Left hindlimb (tissue), 1 donor: Measurements from ENCODE around the gene SPAG16.

Experiments used
- DNase-seq: peaks from one replicate; pipeline ENCODE4 v3.0.0-alpha.2; 2018

SPAG16 gene

DNA sequence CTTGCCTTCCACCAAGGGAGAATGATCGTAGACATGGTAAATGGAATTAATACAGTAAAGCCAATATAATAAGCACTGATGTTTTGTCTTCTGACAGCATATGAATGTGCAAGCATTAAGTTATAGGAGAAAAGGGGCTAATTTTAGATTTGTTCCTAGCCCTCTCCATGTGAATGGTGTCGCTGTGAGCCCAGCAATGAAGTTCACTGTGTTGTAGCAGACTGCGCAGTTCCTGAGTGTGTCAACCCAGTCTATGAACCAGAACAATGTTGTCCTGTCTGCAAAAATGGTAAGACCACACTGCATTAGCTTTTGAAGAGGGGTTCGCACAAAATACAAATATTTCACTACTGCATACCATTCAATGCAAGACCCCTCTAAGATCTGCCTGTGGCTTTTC lies 1152.2 kb downstream of the SPAG16 start:
- DNase-seq, result no peak

DNA sequence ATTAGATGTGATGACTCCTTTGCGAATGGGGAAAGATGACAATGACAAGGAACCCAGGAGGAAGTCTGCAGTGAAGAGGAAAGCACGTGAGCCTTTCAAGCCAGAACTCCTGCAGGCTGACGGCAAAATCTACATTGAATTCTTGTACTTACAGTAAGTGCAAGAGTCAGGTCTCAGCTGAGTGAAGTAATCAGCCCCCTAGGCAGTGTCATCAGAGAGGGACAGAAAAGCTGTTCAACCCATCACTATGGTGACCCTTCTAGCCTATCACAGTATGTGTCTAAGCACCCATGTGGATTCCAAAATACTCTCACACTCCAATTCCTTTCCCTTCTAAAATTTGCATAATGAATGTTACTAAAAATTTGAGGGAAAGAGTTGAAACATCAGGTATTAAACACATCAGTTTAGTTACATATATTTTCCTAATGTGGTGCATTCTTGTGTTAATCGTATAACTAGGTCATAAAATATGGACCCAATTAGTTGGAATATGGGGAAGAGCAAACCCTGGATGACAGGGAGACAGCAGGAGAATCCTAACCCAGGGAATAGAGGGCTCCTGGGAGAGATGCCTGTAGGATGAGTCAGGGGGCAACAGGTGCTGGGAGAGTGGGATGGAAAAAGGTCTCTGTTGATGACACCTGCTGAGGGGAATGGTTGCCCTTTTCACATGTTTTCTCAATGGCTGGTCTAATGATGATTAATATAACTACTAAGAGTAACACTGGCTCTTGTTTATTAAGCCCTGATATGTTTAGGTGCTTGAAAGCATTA lies 1166.0 kb downstream of the SPAG16 start:
- no peak for DNase-seq

DNA sequence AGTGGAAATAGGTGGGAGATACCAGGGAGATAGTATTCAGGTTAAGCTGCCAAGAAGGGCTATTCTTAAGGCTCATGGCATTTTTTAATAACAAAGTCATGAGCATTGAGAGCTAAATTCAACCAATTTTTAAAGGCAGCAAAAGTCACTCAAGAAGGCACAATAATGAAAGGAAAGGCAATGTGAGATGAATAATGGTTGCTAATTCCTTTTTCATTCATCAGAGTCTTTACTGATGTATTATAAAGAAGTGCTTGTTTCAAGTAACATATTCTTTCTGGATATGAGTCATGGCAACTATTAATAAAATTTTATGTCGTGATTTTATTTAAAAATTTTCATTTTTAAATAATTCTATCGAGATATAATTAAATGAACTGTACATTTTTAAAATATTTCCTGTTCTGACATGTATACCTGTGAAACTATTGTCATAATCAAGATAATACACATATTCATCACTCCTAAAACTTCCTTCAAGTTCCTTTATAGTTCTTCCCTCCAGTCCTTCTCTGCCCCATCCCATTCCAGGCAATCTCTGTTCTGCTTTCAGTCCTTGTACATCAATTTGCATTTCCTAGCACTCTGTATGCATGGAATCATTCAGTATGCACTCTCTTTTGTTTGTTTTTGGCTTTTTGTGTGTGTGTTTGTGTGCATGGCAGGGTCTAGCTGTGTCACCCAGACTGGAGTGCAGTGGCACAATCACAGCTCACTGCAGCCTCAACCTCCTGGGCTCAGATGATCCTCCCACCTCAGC lies 1167.4 kb downstream of the SPAG16 start:
- no peak for DNase-seq
